Upper lobe of right lung (tissue), 1 donor: ENCODE data around the gene SLC44A1. TPM values are rescaled to one million over a fixed set of nuclear protein-coding genes. Genes with fewer than 3 reads are reported as not detected.

Source experiments
- ATAC-seq: fragments of 200-7000 bp; cut with Tn5 transposase; one replicate; pipeline ENCODE4 v1.9.1; 2020; ENCODE audit warnings: mild to moderate bottlenecking, moderate library complexity
- DNase-seq: peaks from one replicate; pipeline ENCODE4 v3.0.0-alpha.2; 2020
- H3K27ac ChIP-seq: fragments of 200-600 bp; one replicate; pipeline ENCODE4 v1.8.0; 2022
- H3K27me3 ChIP-seq: fragments of 200-600 bp; one replicate; pipeline ENCODE4 v1.8.0; 2022; ENCODE audit warnings: mild to moderate bottlenecking
- H3K36me3 ChIP-seq: fragments of 200-600 bp; one replicate; pipeline ENCODE4 v1.8.0; 2022
- H3K4me1 ChIP-seq: fragments of 200-600 bp; one replicate; pipeline ENCODE4 v1.8.0; 2022
- H3K4me3 ChIP-seq: fragments of 200-600 bp; one replicate; pipeline ENCODE4 v1.8.0; 2022; ENCODE audit warnings: mild to moderate bottlenecking
- H3K9me3 ChIP-seq: fragments of 200-600 bp; one replicate; pipeline ENCODE4 v1.8.0; 2022
- CTCF ChIP-seq: fragments of 200-600 bp; IDR thresholded peaks from one replicate; pipeline ENCODE4 v1.8.0; 2022; ENCODE audit warnings: antibody characterized with exemption
- intact Hi-C: fragments of 100-400 bp; cut with DNase I; formaldehyde crosslinking; loops from one replicate; pipeline ENCODE4 v1.11.0; 2022
- total RNA-seq: library from RNA; stranded (reverse); fragmentation: NEBNext Ultra II Directional; extraction: Animal tissue kit (Norgen Biotek cat#: 25700); gene quantifications from one replicate; pipeline ENCODE4 v1.2.1, GENCODE V29; 2021
- donor health status: DM: no; HTN: yes; CAD: no; lungs with severe emphysema.

SLC44A1 gene
- total RNA-seq, 1 donor from 2014 or later, result 66.1 TPM

GRCh38 chr9:105205787-105206495, 38.5 kb upstream of the SLC44A1 start:
- Histone ChIP-seq H3K4me3 (no peak overlapping the region), H3K27me3 (no peaks in the 10 kb centered on the region), H3K27ac (peak overlapping the region; percentile 69), H3K36me3 (no peaks in the 10 kb centered on the region), H3K9me3 (no peaks in the 10 kb centered on the region), H3K4me1 (peaks cover 16% of the 10 kb centered on the region)
- no peak for TF ChIP-seq CTCF
- peak; percentile 69 for ATAC-seq
- intact Hi-C loops, result no loop called here
- no peak for DNase-seq

DNA sequence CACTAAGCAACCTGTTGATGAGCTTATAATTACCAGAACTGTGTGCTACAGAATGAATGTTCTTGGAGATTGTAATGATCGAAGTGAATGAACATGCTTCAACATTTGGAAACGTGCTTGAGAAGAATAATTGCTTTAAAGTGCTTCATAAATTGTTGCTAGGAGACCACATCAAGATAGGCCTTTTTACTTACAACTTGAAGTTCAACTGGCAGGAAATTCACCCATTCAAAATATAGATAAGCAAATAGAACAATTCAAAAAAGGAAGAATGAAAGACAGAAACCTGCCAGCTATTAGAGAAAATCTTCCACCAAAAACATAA, 38.0 kb upstream of the SLC44A1 start:
- no peak for TF ChIP-seq CTCF
- H3K4me1 ChIP-seq, result peaks cover 16% of the 10 kb centered on the region
- H3K4me3 ChIP-seq, result no peak overlapping the region
- DNase-seq (no peak), ATAC-seq (no peak)
- intact Hi-C loops, result no loop called here
- H3K9me3 ChIP-seq, result no peaks in the 10 kb centered on the region
- peak overlapping the region; percentile 69 for H3K27ac ChIP-seq
- H3K27me3 ChIP-seq, result no peaks in the 10 kb centered on the region
- no peaks in the 10 kb centered on the region for H3K36me3 ChIP-seq

GRCh38 chr9:105206821-105207699, 37.4 kb upstream of the SLC44A1 start:
- peak overlapping the region; percentile 69 for H3K27ac ChIP-seq
- intact Hi-C loops, result no loop called here
- ATAC-seq, result no peak

DNA sequence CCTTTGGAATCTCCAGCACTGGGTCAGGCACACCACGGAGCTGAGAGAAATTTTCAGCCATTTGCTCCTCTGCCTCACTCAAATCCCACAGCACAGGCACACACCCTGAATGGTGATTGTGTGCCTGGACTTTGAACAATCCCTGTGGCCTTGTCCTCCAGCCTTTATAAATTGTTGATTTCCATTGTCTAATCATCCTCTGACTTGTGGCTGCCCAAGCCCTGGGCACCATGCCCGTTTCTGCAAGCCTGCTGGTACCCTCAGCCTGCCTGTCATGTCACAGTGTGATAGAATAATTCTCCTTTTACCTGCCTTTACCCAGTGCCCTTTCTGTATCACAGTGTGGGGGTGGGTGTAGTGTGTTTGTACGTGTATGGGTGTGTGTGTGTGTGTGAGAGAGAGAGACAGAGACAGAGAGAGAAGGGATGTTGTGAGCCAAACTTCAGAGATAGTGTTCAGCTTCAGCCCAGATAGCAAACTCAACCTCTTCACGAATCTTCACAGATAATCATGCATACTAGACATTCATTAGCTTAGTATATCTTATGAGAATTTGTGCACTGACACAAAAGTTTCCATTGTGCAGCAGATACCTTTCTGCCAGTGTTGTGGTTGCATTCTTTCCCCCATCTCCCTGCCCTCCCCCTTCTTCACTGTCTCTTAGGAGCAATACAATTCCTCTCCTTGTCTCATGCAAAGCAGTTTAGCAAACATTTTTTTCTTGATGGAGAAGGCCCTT, 27.8 kb upstream of the SLC44A1 start:
- no peaks in the 10 kb centered on the region for H3K27me3 ChIP-seq
- no peak for DNase-seq
- no peak for TF ChIP-seq CTCF
- intact Hi-C loops, result no loop called here
- no peak overlapping the region for H3K27ac ChIP-seq
- no peaks in the 10 kb centered on the region for H3K36me3 ChIP-seq
- H3K4me3 ChIP-seq, result no peak overlapping the region
- no peaks in the 10 kb centered on the region for H3K9me3 ChIP-seq
- no peak for ATAC-seq
- no peaks in the 10 kb centered on the region for H3K4me1 ChIP-seq

More at GRCh38 chr9:105206821-105207699, 37.4 kb upstream of the SLC44A1 start:
- no peaks in the 10 kb centered on the region for H3K27me3 ChIP-seq
- peaks cover 16% of the 10 kb centered on the region for H3K4me1 ChIP-seq
- DNase-seq, result no peak
- TF ChIP-seq CTCF, result no peak
- H3K36me3 ChIP-seq, result no peaks in the 10 kb centered on the region
- no peaks in the 10 kb centered on the region for H3K9me3 ChIP-seq
- H3K4me3 ChIP-seq, result no peak overlapping the region

- Histone ChIP-seq H3K9me3 (peaks cover 1% of the 10 kb centered on the region), H3K4me3 (no peak overlapping the region), H3K36me3 (no peaks in the 10 kb centered on the region), H3K4me1 (no peaks in the 10 kb centered on the region), H3K27me3 (no peaks in the 10 kb centered on the region), H3K27ac (no peak overlapping the region)
- TF ChIP-seq CTCF, result no peak
- ATAC-seq, result no peak
- intact Hi-C loops, result no loop called here
- no peak for DNase-seq
Observed at GRCh38 chr9:105218673-105219072, 25.8 kb upstream of the SLC44A1 start.
